PC-3 (cell line): ENCODE measurements around the gene ANKS1B. TPM values are rescaled to one million over a fixed set of nuclear protein-coding genes. Genes with fewer than 3 reads are reported as not detected.
"Not testable (repeated sequence)": the region's sequence is repeated elsewhere in the genome, so short reads cannot be mapped to it uniquely, and the experiment has no call there.

Experiments used
- ATAC-seq: fragments of 200-7000 bp; cut with Tn5 transposase; 2 replicates; pipeline ENCODE4 v1.9.1; 2020; ENCODE audit warnings: mild to moderate bottlenecking, moderate library complexity
- BruUV-seq: library from RNA; stranded (reverse); fragments of 400-500 nt; replicated peaks from 2 replicates; lab custom pipeline; 2021; lab: Mats Ljungman, UMichigan
- CTCF ChIA-PET: fragments of 300-600 bp; sonication (Branson Sonifier 250); formaldehyde crosslinking; loops from one replicate; lab custom pipeline; 2022; ENCODE audit warnings: antibody characterized with exemption; lab: Charles Lee
- POLR2A ChIA-PET: fragments of 300-600 bp; sonication (Branson Sonifier 250); formaldehyde crosslinking; loops from one replicate; lab custom pipeline; 2022; ENCODE audit warnings: antibody characterized with exemption; ENCODE audit not compliant: unreplicated experiment; lab: Charles Lee
- DNase-seq: peaks from one replicate; pipeline ENCODE4 v3.0.0-alpha.2; 2015
- H2AFZ ChIP-seq: fragments of 300-600 bp; sonication (generic); 2 replicates; pipeline ENCODE4 v1.6.0; 2016; ENCODE audit warnings: antibody characterized with exemption, low read length
- H3F3A ChIP-seq: fragments of 300-600 bp; sonication (generic); one replicate; pipeline ENCODE4 v1.6.0; 2017; ENCODE audit warnings: antibody characterized with exemption, low read length, control low read depth, mild to moderate bottlenecking; ENCODE audit not compliant: unreplicated experiment
- H3K27ac ChIP-seq: fragments of 300-600 bp; sonication (generic); 2 replicates; pipeline ENCODE4 v1.5.1; 2016; ENCODE audit warnings: mild to moderate bottlenecking, low read length
- H3K27me3 ChIP-seq: fragments of 300-600 bp; sonication (generic); 2 replicates; pipeline ENCODE4 v1.6.1; 2016; ENCODE audit warnings: low read length, mixed read lengths
- H3K36me3 ChIP-seq: fragments of 300-600 bp; sonication (generic); 2 replicates; pipeline ENCODE4 v1.6.1; 2016; ENCODE audit warnings: low read depth, mixed run types, low read length, mixed read lengths
- H3K4me1 ChIP-seq: fragments of 300-600 bp; sonication (generic); 2 replicates; pipeline ENCODE4 v1.5.1; 2016; ENCODE audit warnings: low read length; ENCODE audit not compliant: insufficient read depth
- H3K4me2 ChIP-seq: fragments of 300-600 bp; sonication (generic); 2 replicates; pipeline ENCODE4 v1.6.0; 2016; ENCODE audit warnings: low read length
- H3K4me3 ChIP-seq: fragments of 300-600 bp; sonication (generic); 2 replicates; pipeline ENCODE4 v1.5.1; 2016; ENCODE audit warnings: mild to moderate bottlenecking, low read length, mixed read lengths
- H3K79me2 ChIP-seq: fragments of 300-600 bp; sonication (generic); 2 replicates; pipeline ENCODE4 v1.6.1; 2017; ENCODE audit warnings: low read length, mixed read lengths
- H3K9ac ChIP-seq: fragments of 300-600 bp; sonication (generic); 2 replicates; pipeline ENCODE4 v1.6.0; 2016; ENCODE audit warnings: mild to moderate bottlenecking, low read length
- H3K9me2 ChIP-seq: fragments of 300-600 bp; sonication (generic); replicated peaks from 2 replicates; pipeline ENCODE4 v1.6.1; 2016; ENCODE audit warnings: mixed run types, low read length, mixed read lengths
- H3K9me3 ChIP-seq: fragments of 300-600 bp; sonication (generic); 2 replicates; pipeline ENCODE4 v1.6.1; 2016; ENCODE audit warnings: low read length, mixed read lengths
- H4K20me1 ChIP-seq: fragments of 300-600 bp; sonication (generic); 2 replicates; pipeline ENCODE4 v1.6.1; 2016; ENCODE audit warnings: low read length, mixed read lengths
- EZH2 ChIP-seq: fragments of 300-600 bp; sonication (generic); IDR thresholded peaks from one replicate; pipeline ENCODE4 v1.6.1; 2017; ENCODE audit warnings: antibody characterized with exemption, mild to moderate bottlenecking, low read length; ENCODE audit not compliant: unreplicated experiment
- EZH2phosphoT487 ChIP-seq: fragments of 300-600 bp; sonication (generic); IDR thresholded peaks from 2 replicates; pipeline ENCODE4 v1.6.1; 2018; ENCODE audit warnings: mild to moderate bottlenecking, antibody characterized with exemption, low read length, borderline replicate concordance
- intact Hi-C: fragments of 100-400 bp; cut with micrococcal nuclease; formaldehyde crosslinking; loops from 2 replicates; pipeline ENCODE4 v1.9.0; 2023
- total RNA-seq: library from RNA; depleted of rRNA; stranded (reverse); fragments of >200 nt; gene quantifications from 2 replicates; pipeline ENCODE4 v1.2.3, GENCODE V29; 2014
- TF ChIP-seq, protein P1 (sequence below): fragments of 300-600 bp; sonication (generic); conservative IDR thresholded peaks from 2 replicates; pipeline ENCODE4 v1.5.1; 2017; ENCODE audit warnings: antibody characterized with exemption, low read depth, mild to moderate bottlenecking, low read length

The ANKS1B gene
- total RNA-seq, 1 experiment from 2014 or later: 0.07 TPM

DNA sequence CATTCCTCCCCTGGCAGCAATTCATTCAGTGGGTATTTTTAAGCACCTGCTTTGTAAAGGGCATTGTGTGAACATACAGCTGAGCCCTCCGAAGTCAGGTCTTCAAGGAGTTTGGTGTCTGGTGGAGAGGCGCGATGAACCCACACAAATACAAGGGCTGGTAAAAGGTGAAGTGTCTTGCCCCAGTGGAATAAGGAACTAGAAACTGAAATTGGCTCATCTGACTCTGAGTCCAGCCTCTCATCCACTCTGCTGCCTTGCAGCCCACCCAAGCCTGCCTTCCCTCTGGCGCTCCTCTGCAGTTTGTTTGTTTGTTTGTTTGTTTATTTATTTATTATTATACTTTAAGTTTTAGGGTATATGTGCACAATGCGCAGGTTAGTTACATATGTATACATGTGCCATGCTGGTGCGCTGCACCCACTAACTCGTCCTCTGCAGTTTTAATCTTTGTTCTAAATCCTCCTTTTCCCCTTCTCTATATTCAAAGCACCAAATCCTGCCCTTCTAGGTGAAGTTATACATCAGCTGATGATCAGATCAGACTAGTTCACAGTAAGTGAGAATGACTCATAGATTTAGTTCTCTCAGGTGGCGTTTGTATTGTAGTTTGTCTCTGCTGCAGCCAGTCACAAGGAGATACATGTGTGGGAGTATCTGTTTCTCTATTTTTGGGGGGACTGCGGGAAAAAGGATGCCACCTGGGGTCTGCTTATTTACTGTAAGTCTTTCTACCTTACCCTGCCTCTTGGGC is 945.2 kb downstream of the ANKS1B start:
- H3K27ac ChIP-seq: no peak overlapping the region
- H3K4me2 ChIP-seq: no peak overlapping the region
- peaks cover 9% of the 10 kb centered on the region; the same call in 1 of the 2 replicates for H3K27me3 ChIP-seq
- no peak overlapping the region for H3K4me3 ChIP-seq
- ATAC-seq (no peak), DNase-seq (no peak)
- BruUV-seq: no TSS peak
- intact Hi-C loops: no loop called here
- no peak overlapping the region for H3K9ac ChIP-seq
- ChIA-PET CTCF (no interaction called here), POLR2A (no interaction called here)
- no peaks in the 10 kb centered on the region for H3K9me2 ChIP-seq
- no peaks in the 10 kb centered on the region for H4K20me1 ChIP-seq
- H3K4me1 ChIP-seq: no peaks in the 10 kb centered on the region
- no peaks in the 10 kb centered on the region for H3K36me3 ChIP-seq
- no peak for TF ChIP-seq EZH2phosphoT487
- TF ChIP-seq EZH2: no peak
- H3F3A ChIP-seq: no peaks in the 10 kb centered on the region
- no peaks in the 10 kb centered on the region for H3K79me2 ChIP-seq
- no peaks in the 10 kb centered on the region for H3K9me3 ChIP-seq
- H2AFZ ChIP-seq: no peak overlapping the region

DNA sequence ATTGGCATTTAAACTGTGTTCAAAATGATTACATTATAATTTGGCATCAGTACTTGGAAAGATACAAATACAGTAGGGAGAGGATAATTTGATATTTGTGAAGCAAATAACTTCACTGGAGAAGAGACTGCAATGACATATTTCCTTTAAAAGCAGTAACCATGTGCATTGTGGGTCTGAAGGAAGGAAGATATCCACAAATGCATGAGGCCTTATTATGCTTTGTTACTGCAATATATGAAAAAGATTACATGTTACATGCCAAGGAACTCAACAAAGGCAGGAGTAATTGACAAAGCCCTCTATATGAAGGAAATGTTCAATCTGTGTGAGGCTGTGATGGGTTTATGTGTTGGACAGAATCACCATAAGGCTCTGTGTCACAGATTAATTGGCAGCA is 948.2 kb downstream of the ANKS1B start:
- no peak overlapping the region for H3K4me3 ChIP-seq
- no TSS peak for BruUV-seq
- CTCF ChIA-PET: no interaction called here

DNA sequence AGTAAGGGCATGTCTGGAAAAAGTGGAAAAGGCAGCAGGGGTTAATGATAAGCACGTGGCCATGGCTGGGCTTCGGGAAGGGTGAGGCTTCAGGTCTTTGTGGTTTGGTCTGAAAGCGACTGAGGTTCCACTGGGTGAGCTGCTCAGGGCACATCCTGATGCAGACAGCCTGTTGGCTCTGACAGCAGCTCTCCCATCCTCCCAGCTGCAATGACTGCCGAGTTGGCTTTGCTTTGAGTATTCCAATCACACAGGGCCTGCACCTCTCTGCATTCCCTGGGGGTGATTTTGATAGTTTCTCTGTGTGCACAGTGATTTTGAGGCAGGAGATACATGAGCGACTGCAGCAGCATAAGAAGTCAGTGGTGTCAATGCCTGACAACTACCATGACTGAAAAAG is 948.9 kb downstream of the ANKS1B start:
- Histone ChIP-seq H3K4me1 (no peaks in the 10 kb centered on the region), H2AFZ (no peak overlapping the region), H3K27ac (no peak overlapping the region), H3K9ac (no peak overlapping the region), H3K36me3 (no peaks in the 10 kb centered on the region), H4K20me1 (no peaks in the 10 kb centered on the region), H3K27me3 (peaks cover 9% of the 10 kb centered on the region; the same call in 1 of the 2 replicates), H3F3A (no peaks in the 10 kb centered on the region), H3K9me3 (no peaks in the 10 kb centered on the region), H3K4me3 (no peak overlapping the region), H3K79me2 (no peaks in the 10 kb centered on the region), H3K9me2 (no peaks in the 10 kb centered on the region), H3K4me2 (no peak overlapping the region)
- ChIA-PET CTCF (no interaction called here), POLR2A (no interaction called here)
- no TSS peak for BruUV-seq
- no peak for ATAC-seq
- no peak for DNase-seq
- intact Hi-C loops: no loop called here
- no peak for TF ChIP-seq EZH2
- TF ChIP-seq, protein P1, sequence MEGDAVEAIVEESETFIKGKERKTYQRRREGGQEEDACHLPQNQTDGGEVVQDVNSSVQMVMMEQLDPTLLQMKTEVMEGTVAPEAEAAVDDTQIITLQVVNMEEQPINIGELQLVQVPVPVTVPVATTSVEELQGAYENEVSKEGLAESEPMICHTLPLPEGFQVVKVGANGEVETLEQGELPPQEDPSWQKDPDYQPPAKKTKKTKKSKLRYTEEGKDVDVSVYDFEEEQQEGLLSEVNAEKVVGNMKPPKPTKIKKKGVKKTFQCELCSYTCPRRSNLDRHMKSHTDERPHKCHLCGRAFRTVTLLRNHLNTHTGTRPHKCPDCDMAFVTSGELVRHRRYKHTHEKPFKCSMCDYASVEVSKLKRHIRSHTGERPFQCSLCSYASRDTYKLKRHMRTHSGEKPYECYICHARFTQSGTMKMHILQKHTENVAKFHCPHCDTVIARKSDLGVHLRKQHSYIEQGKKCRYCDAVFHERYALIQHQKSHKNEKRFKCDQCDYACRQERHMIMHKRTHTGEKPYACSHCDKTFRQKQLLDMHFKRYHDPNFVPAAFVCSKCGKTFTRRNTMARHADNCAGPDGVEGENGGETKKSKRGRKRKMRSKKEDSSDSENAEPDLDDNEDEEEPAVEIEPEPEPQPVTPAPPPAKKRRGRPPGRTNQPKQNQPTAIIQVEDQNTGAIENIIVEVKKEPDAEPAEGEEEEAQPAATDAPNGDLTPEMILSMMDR: no peak
- no peak for TF ChIP-seq EZH2phosphoT487

More for the DNA sequence above, 948.2 kb downstream of the ANKS1B start:
- no peaks in the 10 kb centered on the region for H3K9me3 ChIP-seq
- no peak overlapping the region for H3K9ac ChIP-seq
- H3K9me2 ChIP-seq: no peaks in the 10 kb centered on the region
- no peaks in the 10 kb centered on the region for H3F3A ChIP-seq
- POLR2A ChIA-PET: no interaction called here
- H3K36me3 ChIP-seq: no peaks in the 10 kb centered on the region
- no peak for DNase-seq
- H3K27ac ChIP-seq: no peak overlapping the region
- intact Hi-C loops: no loop called here
- H3K4me1 ChIP-seq: no peaks in the 10 kb centered on the region
- H3K4me2 ChIP-seq: no peak overlapping the region
- H4K20me1 ChIP-seq: no peaks in the 10 kb centered on the region
- no peak for ATAC-seq
- TF ChIP-seq, protein P1: no peak
- no peak for TF ChIP-seq EZH2phosphoT487
- TF ChIP-seq EZH2: no peak
- no peaks in the 10 kb centered on the region for H3K79me2 ChIP-seq
- H2AFZ ChIP-seq: no peak overlapping the region
- H3K27me3 ChIP-seq: peaks cover 9% of the 10 kb centered on the region; the same call in 1 of the 2 replicates

DNA sequence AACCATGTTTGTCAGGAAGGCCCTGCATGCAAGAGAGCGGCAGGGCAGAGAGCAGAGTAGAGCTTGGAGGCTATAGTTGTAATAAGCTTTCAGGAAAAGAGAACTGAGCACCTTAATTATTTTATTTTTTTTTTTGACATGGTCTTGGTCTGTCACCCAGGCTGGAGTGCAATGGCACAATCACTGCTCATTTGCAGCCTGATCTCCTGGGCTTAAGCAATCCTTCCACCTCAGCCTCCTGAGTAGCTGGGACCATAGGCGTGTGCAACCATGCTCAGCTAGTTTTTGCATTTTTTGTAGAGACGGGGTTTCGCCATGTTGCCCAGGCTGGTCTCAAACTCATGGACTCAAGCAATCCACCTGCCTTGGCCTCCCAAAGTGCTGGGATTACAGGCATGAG is 950.5 kb downstream of the ANKS1B start:
- ATAC-seq, H3K79me2 ChIP-seq, H3K9me3 ChIP-seq, H4K20me1 ChIP-seq, H3K27me3 ChIP-seq, H3K4me1 ChIP-seq, POLR2A ChIA-PET, DNase-seq, BruUV-seq, H3F3A ChIP-seq, H3K4me2 ChIP-seq, H3K4me3 ChIP-seq, CTCF ChIA-PET, H3K9me2 ChIP-seq, H2AFZ ChIP-seq, H3K9ac ChIP-seq, H3K36me3 ChIP-seq, intact Hi-C loops, H3K27ac ChIP-seq: not testable (repeated sequence)
